Right kidney (tissue), 9 donors: ENCODE results near the gene C17orf113.

Experiments used
- DNase-seq: peaks from one replicate; pipeline ENCODE4 v3.0.0-alpha.2; 2016
- long read RNA-seq, 8 donors: transcript quantifications; one replicate each; lab custom pipeline, GENCODE V29; 2026

C17orf113 gene
- long read RNA-seq, donor 1, partial matches to known transcripts: 0 of 2 reads
- long read RNA-seq, donor 1, other reads (novel, unspliced or antisense): 0 of 2 reads
- long read RNA-seq, donor 2, partial matches to known transcripts: 0 of 3 reads
- long read RNA-seq, donor 2, other reads (novel, unspliced or antisense): 0 of 3 reads
- long read RNA-seq, donor 3: 0 reads
- long read RNA-seq, donor 4: 0 reads
- long read RNA-seq, donor 5, partial matches to known transcripts: 0 of 3 reads
- long read RNA-seq, donor 5, other reads (novel, unspliced or antisense): 0 of 3 reads
- long read RNA-seq, donor 6, partial matches to known transcripts: 0 of 1 reads
- long read RNA-seq, donor 6, other reads (novel, unspliced or antisense): 0 of 1 reads
- long read RNA-seq, donor 7: 0 reads
- long read RNA-seq, donor 8, partial matches to known transcripts: 0 of 1 reads
- long read RNA-seq, donor 8, other reads (novel, unspliced or antisense): 0 of 1 reads

DNA sequence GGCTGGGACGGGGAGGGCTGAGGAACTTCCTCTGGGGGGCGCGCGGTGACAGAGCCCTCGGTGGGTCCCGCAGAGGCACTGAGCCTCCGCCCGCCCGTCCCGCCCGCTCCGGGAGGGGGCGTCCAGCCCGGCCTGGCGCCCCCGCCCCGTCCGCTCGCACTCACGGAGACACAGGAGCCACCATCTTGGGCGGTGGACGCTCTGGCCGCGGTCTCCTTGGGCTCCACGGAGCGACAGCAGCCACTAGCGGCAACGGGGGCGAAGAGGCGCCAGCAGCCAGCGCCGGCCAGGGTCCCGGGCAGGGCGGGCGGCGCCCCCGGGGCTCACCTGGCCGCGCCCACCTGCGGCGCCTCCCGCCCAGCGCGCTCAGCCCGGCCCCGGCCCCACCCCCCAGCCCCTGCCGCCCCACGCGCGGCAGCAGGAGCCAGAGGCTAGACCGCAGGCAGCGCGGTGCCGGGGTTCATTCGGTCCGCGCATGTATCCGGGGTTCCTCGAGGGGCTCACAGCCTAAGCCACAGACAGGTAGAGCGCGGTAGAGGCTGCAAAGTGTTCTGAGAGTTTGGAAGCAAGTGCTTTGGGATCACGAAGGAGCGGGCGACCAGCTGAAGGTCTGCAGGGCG is at the start of gene C17orf113:
Gene C17orf113, minus strand, starts transcription at position 209 of the 620 bp plus-strand sequence. CDS start 7,225 bp downstream, outside the sequence.
- DNase-seq: no peak

DNA sequence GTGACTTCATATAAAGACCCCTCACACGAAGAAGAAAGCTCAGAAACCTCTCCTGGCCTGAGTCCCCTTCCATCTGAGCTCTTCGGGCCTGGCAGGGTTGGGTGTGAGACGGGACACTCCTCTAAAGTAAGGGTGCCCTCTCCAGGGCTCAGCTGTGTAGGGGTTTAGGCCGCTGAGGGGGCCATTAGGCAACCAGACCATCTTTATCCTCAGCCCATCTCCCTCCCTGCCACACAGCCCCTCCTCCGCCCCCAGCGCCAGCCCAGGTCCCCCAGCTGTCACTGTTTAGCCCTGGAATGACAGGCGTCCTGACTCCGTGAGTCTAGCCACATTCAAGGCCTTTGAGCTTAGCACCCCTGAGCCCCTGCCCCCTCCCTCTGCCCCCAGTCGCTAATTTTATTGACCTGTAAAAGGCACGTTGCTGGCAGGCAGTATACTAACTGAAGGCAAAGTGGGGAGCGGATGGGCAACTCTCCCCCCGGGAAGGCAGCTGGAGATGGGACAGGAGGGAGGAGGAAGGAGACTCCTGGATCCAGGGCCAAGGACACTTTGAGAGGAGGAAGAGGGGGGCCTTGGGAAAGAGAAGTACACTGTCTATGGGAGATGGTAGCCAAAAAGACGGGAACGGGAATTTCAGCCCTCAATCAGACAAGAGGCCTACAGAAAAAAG is 48.5 kb upstream of the C17orf113 start:
- no peak for DNase-seq

DNA sequence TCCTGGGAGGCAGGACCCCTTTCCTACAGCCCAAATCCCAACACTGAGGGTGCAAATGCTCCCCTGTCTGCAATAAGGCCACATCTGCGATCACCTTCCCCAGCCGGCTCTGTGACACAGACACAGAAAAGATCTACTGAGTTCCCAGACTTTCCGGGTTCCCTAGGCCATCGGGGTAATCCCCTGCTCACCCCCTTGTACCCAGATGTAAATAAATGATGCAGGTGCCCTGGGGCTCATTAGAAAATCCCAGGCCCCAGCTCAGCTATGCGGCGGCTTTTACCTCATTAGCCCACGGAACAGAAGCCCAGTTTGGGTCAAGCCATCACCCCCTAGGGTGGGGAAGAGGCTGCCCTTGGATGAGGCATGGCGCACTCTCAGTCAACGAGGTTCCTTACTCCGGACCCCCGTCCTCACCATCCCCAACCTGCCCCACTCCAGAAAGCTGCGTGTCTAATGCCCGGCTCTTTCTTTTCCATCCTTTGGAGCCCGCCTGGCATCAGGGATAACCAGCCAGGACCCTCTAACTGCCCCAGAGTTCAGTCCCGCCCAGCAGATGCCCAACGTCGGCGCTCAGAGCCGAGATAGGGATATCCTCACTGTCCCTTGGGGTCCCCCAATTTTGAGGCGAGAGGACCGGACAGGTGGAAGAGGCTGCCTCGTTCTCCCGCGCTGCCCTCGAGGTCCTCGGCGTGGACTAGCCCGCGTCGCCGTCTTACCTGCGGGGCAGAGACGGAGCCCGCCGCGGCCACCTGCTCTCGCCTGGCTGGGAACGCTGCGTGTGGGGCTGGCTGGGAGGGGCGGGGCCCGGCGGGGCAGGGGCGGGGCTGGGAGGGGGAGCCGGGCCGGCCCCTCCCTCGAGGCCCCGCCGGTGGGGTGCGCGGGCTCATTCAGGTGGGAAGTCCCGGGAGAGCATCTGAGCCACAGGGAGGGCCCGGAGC is 47.6 kb upstream of the C17orf113 start, which contains the start of gene ZNF385C:
Gene ZNF385C, minus strand, starts transcription at position 783 of the 941 bp plus-strand sequence. CDS start 35,417 bp downstream, outside the sequence.
- peak; percentile 46 for DNase-seq

DNA sequence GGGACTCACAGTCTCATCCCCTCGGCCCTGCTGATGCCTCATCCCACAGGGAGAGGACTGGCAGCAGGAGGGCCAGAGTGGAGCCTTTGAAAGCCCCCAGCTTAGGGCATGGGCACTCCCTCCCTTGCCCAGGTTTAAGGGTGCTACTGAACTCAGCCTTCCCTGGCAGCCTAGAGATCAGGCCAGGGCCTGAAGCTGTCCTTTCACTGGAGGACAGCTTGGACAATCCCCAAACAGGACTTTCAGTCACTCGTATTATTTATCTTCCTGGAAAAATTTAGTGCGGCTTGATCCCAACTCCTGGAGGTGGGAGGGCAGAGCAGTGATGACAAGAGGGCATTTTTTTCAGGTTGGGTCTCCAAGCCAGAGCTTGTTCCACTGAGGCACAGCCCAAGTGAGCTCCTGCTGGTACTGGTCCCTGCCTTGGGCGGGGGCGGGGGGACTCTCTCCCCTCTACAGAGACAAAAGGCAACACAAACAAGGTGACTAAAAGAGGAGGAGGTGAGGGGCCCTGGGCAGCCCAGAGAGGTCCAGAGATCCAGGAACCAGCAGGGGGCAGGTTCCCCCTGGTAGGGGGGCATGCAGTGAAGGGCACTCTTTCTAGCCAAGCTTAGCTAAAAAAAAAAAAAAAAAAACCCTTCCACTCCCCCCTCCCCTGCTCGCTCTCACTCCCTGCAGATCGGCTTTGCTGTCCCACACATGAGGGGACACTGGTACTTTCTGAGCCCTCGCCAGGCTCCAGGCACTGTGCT is 46.1 kb upstream of the C17orf113 start:
- DNase-seq: no peak

DNA sequence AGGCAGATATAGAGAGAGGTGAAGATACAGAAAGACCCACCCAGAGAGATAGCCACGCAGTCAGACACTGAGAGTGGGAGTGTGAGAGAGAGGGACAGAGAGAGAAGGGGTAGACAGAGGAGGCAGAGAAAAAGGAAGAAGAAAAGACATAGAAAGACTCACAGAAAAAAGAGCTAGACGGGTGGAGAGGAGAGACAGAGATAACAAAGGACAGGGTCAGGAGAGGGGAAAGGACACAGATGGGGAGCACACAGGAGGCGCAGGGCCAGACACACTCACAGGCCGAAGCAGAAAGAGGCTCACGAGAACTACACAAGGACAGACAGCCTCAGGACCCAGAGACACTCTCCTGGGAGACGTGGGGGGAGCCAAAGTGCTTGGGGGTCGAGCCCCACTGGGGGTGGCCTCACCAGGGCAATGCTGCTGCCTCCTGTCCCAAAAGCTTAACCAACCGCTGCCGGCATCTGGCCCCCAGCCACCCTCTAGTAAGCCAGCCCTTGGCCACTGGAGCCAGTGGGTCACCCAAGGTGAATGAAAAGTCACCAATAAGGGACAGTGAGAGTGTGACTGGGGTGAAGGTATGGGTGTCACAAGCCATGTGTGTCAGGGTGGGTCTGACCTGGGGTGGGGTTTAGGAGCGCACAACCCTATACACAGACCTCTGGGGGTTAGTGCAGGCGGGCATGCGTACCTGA is 44.1 kb upstream of the C17orf113 start:
- no peak for DNase-seq

DNA sequence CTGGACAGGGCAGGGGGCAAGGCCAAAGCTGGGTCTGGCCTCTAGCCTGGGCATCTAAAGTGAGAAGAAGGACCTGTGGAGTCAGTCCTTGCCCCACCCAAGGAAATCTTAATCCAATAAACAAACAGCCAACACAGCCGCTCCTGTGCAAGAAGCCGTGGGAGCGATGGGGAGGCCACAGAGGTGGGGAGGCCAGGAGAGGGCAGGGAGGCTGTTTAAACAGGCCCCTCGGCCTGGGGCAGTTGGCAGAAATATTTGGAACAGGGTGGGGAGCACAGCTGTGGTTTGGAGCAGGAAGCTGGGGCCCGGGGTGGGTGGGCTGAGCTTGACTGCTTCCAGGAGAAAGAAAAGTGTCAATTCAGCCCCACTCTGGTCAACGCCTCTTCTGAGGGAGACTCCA is 42.5 kb upstream of the C17orf113 start:
- no peak for DNase-seq

DNA sequence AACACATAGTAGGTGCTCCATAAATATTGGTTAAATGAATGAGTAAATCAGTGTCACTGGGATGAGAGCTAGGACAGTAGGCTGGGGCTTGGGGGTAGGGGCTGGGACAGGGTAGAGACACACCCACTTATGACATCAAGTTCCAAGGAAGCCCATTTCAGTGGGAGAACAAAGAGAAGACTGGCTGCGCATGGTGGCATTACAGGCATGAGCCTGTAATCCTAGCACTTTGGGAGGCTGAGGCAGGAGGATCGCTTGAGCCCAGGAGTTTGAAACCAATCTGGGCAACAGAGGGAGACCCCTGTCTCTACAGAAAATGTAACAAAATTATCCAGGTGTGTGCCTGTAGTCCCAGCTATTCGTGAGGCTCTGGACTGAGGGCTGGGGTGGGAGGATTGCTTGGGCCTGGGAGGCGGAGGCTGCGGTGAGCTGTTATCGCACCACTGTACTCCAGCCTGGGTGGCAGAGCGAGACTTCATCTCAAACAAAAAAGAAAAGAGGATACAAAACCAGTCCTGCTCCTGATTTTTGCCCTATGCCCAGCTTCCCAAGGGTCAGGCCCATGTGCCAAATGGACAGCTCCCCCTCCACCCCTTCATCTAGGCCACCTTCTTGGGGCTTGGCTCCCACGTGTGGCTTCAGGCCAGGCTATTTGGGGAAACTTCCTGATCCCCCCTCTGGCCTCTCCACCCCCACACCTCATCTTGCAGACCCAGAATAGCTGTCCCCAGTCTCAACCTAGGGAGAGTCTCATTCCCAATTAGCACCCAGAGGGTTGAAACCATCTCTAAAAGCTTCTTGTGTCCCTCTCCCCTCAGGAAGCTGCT is 40.8 kb upstream of the C17orf113 start:
- DNase-seq: no peak

DNA sequence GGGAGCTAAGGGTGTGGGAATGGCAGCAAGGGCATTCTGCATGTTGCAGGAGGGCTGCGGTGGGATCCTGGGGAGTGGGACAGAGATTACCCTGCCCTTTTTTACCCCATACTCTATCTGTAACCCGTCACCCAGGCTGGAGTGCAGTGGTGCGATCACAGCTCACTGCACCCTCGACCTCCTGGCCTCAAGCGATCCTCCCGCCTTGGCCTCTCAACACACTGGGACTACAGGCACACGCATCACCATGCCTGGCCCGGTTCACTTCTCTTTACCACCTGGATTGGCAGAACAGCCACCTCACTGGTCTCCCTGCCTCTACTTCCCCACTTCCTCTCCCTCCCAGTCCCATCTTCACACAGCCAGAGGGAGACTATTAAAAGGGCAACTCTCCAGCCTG is 38.3 kb upstream of the C17orf113 start:
- DNase-seq: no peak

DNA sequence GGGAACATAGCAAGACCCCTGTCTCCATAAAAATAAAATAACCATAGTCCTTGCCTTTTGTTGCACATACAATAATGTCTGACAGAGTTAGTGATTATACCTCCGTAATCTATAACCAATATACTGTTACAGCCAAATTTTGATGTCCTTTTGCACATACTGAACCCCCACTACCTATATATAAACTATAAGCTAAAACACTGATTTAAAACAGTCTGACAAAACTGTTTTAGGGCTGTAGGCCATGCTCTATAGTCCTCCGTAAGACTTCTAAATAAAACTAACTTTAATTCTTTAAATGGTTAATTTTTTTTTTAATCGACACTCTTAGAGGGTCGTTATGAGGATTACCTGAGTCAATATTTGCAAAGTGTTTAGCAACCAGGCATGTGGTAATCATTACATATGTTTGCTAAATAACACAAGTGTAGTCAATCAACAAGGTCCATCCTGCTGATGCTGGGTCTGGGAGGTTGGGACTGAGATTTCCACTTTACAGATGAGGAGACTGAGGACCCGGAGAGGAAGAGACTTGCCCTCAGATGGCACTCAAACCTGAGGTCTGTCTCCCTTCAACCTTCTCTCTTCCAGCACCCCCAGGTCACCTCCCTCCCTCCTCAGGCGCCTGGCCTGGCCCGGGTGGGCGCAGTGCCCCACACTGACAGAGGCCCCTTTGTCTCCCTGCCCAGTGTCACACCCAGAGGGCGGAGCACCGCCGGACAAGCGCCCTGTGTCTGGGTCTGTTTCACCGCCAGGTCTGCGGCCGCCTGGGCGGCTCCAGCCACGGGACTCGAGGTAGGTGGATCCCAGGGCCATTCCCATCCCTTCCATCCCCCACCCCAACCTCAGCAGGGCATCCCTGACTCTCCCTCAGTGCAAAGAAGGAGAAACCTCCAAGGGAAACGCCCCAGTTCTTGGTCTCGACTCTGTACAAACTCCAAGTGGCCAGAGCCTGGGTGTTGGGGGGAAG is 37.6 kb upstream of the C17orf113 start:
- no peak for DNase-seq

DNA sequence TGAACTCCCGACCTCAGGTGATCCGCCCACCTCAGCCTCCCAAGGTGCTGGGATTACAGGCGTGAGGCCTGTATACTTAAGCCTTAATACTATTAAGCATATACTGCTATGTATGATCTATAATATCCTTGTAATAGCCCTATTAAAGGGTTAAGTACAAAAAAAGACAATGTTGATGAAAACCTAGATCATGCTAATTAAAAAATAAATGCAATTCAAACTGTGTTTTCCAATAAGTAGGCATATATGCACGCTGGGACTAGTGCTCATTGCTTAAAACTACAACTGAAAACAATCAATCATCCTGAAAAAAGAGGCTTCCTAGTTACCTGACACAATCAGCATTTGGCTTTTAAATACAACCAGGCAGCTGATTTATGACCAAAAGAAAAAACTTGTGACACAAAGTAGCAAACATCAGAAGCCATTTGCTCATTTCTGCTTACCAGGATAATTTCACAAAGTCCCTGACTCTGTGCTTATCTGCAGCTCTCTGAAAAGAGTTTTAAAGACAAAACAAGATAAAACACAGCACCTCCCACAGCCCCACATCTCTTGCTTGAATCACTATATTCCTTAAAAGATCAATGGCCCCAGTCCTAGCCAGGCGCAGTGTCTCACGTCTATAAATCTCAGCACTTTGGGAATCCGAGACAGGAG is 36.8 kb upstream of the C17orf113 start:
- DNase-seq: no peak

DNA sequence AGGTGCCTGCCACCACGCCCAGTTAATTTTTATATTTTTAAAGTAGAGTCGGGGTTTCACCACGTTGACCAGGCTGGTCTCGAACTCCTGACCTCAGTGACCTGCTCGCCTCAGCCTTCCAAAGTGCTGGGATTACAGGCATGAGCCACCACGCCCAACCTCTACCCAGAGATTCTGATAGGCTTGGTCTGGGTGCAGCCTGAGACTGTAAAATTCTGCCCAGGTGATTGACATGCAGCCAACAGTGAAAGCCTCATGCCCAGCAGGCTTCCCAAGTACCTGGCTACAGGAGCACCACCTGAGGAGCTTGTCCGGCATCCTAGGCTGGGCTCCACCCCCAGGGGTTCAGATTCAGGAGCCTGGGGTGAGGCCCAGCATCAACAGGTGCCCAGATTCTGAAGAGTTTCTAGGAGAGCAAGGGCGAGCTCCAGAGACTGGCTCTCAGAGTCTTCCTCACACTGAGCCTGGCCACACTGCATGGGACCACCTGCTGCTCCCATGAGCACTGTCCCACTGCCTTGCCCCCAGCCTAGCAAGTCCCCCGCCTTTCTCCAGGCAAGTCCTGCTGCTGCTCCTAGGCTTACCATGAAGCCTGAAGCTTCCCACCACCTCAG is 31.2 kb upstream of the C17orf113 start:
- DNase-seq: no peak

DNA sequence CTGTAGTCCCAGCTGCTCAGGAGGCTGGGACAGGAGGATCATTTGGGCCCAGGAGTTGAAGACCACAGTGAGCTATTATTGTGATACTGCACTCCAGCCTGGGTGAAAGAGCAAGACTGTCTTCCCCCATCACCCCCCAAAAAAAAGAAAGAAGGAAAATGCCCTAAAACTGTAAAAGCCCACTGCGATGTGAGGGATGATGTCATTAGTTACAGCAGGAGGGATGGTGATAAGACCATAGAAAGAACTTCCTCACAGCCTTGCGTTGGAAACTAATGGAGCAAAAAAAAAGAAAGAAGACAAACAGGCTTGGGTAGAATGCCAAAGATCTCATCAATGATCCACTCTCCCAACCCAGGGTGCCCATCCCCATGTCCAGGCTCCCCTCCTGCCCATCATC is 29.1 kb upstream of the C17orf113 start:
- no peak for DNase-seq

DNA sequence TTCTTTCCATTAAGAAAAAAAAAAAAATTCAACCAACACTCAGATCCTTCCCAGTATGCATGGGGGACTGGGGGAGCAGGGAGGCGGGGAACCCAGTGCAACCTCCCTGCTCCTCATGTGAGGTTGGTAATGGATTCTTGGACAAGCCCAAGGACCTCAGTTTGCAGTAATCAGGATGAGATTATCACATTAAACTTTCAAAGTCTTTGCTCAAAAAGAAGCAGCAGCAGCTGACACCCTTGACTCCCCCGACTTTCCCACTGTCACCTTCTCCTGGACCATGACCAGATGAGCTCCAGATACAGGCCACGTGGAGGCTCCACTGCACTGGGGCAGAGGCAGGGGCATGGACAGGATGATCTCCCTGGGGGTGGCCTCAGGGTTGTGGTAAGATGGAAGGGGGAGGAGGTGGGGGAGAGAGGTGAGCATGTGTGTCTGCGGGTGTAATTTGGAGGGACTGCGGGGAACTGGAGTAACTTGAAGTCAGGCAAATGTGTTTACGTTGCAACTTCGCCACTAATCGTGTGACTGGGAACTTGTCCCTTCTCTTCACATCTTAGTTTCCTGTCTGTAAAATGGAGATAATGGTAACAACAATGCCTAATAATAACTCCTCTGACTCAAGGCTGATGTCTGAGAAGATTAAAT is 28.1 kb upstream of the C17orf113 start:
- DNase-seq: no peak

DNA sequence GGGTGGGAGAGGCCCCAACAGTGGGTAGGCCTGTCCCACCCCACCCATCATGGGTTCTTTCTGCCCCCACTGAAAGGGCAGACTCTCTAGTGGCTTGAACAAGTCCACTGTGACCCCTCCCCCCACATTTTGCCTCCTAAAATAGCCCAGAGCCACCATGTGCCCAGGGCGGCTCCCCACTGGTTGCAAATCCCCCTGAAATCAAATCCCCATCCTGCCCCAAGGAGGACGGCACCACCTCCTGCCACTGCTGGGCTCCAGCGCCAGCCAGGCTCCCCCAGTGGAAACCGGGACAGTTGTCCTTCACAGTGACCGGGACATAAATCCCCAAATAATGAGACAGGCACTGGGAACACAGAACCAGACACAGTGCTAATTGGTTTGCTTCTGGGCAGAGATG is 27.4 kb upstream of the C17orf113 start:
- no peak for DNase-seq

DNA sequence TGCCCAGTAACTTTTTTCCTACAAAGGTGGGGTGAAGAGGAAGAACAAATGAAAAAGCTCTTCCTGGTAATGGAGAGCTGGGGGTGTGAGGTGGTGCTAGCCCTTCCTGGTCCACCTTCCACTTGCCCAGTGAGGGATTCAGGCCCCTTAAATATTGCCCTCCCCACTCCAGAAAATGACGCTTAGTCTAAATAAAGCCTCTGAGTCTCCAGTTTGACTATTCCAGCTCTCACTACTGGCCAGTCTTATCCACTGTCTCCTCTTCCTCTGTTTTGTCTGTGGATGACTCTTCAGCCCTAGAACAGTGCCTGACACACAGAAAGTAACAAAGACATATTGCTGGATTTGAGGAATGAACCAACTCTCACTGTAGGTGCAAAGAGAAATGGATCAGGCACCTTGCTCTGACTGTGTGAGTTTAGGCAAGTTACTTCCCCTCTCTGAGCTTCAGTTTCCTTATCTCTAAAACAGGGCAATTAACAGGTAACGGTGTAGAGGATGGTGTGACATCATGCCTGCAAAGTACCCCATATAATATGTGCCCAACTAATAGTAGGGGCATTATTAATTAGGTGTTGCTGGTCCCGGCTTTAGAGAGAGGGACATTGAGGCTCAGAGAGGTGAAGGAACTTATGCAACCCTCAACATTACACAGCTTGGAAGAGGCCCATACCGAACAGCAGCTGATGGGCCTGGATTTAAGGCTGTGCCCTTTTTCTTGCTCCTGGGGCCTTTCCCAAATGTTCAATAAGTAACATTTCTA is 26.6 kb upstream of the C17orf113 start:
- no peak for DNase-seq

DNA sequence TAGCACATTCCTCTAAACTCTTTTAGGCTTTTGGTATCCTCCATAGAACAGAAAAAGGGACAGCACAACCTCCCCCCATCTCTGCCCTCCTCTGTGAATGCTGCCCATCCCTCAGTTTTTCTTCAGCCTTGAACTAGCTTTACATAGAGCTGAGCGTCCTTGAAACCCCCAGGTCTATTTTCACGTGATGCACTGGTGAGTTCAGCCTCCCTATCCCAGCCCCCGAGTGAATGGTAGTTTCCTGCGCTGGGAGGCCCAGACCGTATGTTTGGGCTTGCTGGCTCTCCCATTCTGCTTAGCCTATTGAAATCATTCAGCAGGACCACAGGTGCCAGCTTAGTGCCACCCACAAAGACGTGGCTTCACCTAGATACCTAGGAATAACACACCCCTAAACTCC is 25.4 kb upstream of the C17orf113 start:
- no peak for DNase-seq
